HG03432 (cell line): ENCODE measurements around the gene NTRK2.

Experiments
- ATAC-seq: cut with Tn5 transposase; IDR thresholded peaks from one replicate; pipeline ENCODE4 v1.9.1; 2021; ENCODE audit warnings: mild to moderate bottlenecking, moderate library complexity; ENCODE audit not compliant: unreplicated experiment

NTRK2 gene

DNA sequence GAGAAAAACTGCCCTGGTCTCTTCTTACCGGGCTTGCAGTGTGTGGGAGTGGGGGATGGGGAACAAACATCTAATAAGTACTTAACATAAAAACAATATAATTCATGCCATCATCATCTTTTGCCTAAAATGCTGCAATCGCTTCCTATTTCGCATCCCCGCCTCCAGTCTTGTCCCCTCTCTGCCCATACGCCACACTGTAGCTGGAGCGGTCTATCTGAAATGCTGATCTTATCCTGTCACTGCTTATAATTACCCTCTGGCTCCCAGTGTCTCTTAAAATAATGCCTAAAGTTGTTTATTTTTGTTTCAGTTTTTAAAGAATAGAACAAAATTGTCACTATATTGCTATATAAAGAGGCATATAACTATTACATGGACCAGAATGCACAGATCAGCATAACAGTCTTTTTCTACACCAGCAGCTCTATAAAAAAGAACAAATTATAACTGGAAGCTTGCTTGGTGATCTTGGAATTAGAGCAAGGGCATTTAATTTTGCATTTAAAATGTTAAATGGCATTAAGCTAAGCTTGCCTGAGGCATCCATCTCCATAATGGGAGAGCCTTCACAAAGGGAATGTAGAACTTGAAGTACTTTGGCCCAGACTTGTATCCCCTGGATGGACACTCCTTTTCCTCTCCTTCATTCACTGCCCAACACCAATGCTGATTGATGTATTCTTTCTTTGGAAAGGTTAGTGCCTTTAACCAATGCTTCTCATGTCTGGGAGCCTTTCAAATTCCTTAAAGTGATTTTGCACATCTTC is 12.2 kb downstream of the NTRK2 start:
- no peak for ATAC-seq

DNA sequence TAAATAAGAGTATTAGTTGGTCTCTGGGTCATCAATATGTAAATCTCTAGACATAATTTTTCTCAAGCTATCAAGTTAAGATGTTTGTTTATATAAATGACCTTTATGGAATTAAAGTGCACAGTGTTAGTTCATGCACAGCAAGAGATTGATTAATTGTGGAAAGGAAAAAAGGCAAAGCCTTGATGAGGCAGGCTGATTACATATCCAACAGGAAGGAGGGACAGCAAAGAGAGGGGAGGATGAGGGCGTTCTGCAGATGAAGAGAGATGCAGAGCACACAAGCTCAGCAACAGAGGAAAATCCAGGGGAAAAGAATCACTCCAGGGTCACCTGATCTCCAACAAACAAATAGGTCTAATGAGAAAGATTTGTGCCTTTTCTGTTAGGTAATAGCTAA is 16.5 kb downstream of the NTRK2 start:
- no peak for ATAC-seq

DNA sequence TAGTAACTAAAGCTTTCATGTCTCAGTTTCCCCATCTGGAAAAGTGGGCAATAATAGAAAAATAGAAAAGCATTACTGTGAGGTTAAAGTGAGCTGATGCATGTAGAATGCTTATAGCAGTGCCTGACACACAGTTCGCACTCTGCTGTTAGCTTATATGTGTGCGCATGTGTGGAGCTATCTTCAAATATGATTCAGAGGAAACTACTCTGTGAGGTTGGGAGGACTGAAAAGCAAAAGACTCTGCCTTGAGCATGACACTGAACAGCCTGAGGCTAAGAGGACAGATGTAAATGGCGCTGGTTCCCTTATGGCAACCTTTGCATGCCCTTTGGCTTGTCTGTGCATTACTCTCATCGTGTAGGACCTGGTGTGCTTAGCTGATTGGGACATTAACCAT is 19.4 kb downstream of the NTRK2 start:
- no peak for ATAC-seq

DNA sequence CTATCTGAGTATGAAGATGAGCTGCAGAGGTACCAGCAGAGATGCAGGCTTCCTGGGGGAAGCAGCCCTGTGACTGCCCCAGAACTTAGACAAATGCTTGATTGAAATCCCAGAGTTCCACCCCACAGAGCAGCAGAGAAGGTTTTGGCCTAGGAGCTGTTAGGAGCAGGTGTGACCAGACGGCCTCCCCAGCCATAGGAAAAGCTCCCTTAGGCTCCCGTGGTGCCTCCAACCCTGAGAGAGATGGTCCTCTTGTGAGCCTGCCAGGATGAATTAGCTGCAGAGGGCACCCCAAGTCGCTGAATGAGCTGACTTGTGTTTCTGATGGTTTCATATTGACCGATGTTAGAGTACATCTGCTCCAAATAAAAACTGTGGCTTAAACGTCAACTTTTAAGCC is 22.1 kb downstream of the NTRK2 start:
- no peak for ATAC-seq

DNA sequence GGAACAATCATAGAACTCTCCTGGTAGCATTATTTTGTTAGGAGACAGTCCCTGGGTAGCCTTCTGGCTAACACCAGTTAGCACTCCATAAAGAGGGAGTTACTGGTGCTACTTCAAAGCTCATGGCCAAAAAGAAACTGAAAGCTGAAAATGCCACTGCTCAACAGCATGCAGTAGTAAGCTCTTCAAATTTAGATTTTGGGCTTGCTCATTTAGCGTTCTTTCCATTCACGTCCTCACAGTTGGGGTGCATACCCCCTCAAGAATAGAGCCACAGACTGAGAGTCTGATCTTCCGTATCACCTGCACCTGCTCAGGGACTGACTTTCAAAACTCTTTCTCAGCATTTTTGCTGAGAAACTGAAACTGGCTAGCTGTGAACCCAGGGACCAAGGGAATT is 24.7 kb downstream of the NTRK2 start:
- peak; percentile 84 for ATAC-seq

DNA sequence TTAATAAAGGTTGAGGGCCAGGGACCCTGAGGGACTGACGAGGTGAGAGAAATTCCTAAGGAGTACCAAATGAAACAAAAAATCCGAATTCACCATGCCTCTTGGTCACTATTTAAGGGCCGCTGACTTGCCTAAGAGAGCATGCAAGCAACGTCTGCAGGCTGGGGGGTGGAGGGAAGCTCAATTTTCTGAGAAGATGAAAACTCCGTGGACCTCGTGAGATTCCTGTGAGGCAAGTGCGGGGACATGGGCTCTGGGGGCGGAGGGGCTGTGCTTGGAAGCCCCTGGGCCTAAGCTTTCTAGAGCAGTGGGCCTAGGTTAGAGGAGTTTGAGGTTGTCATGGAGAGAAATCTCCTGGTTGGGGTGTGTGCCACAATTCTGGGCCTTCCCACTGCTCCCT is 27.5 kb downstream of the NTRK2 start:
- ATAC-seq, result no peak

DNA sequence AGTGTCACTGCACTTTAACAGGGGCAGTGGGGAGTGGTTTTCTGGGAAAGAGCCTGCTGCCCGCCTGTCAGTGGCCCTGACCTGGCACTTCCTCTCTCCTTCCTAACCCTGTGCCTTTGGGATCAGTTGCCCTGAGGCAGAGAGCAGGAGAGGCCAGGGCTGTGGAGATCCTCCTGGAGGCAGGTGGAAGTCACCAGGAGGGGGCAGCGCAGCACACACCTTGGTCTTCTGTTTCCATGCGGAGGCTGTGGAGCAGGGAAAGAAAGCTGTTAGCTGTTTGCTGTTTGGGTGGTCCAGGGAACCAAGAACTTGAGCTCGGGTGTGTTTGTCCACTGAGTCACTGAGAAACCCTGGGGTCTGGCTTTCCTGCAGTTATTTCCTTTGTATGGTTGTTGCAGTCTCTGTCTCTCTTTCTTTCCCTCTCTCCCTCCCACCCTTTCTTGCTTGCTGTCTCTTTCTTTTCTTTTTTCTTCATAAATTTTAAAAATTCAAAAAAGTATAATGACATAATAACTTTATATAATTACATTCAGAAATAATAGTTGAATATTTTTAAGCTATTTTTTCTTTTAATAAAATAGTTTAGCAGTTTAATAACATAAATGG is 28.1 kb downstream of the NTRK2 start:
- ATAC-seq, result peak; percentile 39

DNA sequence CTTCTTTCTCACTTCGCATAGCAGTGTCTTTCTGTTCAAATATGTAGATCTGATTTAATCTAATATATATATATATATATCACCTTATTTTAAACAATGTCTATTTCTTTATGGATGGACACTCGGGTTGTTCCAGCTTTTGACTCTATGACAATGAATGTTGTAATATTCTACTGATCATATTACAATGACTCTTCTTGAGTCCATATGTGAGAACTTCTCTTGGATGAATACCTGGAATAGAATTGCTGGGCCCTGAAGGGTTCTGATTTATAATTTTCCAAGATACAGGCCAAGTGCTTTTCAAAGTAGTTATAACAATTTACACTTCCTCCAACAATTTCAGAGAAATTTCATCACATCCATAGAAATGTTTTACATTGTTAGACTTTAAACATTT is 28.8 kb downstream of the NTRK2 start:
- no peak for ATAC-seq

DNA sequence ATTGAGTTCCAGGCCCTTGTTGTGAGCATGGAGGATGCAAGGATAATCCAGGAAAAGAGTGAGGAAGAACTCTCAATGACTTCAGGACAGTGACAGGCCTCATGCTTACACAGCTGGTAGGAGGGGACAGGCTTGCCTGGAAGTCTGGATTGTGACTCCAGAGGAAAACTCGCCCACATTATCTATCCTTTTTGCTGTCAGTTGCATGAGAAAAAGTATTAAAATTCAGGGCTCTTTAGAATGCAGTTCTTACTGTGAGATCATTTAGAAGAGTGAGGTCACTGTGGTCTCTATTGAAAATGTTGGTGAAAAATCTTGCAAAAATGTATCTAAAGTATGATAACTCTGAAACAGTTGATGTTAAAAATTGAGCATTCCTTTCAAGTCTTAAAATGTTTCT is 30.5 kb downstream of the NTRK2 start:
- ATAC-seq, result no peak

DNA sequence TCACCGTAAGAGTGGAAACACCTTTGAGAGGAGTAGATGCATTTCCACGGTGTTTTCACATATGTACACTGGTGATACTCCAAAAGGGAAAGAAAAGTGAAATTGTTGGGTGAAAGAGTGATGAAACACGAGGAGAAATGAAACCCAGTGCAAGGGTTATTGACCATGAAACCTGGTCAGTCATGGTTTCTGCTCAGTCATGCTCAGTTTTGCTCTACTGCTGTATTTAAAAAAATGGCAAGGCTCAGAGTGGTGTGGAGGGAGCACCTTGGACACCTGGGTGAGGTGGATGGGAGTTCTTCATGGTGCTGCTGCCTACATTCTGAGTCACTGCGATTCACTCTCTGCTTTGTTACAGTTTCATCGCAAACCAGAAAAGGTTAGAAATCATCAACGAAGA is 32.3 kb downstream of the NTRK2 start:
- peak; percentile 84 for ATAC-seq

DNA sequence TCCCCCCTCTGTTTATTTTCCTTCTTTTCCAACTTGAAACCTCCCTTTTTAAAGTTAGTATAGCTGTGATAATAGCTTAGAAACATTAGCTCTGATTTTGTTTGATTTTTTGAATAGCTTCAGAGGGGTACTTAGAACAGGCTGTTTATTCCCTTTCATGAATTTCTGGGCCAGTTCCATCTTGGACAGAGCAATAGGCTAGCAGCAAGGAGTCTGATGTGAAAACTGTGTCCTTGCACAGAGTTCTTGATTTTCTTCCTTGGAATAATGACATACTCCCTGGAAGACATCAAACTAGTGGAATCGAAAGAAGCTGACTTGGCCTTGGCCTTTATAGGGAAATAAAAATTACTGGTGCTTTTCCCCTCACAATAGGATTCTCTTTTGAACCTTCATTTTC is 32.9 kb downstream of the NTRK2 start:
- ATAC-seq, result no peak

DNA sequence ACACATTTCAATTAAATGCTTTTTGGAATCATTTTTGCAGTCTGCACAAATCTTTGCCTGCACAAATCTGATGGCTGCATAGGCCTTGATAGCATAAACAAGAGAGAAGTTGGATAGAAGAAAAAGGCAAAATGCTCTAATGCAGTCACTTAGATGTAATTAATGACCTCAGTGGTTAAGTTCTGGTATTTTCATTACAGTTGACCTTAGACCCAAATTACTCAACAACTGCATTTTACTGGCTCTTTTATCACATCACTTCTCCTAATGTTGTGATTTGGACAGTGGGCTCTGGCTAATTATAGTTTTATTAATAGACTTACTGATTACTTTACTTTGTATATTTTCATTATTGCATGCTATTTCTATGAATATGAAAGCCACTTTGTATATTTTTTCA is 34.3 kb downstream of the NTRK2 start:
- no peak for ATAC-seq

DNA sequence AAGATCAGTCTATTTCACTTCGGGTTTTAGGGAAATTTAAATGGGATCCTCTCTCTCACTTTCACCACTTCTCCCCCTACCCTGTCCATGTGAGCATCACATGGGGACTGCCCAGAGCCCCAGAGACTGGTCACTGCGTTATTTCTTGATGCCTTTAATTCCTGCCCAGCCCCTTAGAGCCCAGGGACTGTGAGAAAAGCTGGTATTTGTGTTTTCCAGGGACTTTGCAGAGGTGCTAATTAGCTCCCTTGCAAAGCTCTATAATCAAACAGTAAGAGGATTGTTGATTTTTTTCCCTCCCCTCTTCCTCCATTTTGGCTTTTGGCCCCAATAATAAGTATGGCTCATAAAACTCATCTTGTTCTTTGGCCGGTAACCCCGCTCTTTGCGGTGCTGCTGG is 35.6 kb downstream of the NTRK2 start:
- no peak for ATAC-seq

DNA sequence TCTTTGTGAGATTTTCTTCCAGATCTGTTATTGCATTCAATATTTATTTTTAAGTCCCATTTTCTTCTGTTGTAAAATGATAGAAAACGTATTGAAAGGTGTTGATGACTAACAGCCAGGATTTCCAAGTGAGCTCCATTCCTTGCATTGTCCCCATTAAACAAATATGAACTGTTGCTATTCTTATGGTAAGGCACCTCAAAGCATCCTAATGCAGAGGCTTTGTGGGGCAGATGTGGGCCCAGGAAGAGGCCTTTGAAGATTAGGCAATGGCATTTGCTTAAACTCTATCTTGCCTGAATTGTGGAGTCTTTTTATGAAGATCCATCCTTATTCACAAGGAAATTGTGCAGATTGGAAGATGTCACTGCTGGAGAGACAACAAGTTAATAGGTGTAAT is 38.9 kb downstream of the NTRK2 start:
- no peak for ATAC-seq

DNA sequence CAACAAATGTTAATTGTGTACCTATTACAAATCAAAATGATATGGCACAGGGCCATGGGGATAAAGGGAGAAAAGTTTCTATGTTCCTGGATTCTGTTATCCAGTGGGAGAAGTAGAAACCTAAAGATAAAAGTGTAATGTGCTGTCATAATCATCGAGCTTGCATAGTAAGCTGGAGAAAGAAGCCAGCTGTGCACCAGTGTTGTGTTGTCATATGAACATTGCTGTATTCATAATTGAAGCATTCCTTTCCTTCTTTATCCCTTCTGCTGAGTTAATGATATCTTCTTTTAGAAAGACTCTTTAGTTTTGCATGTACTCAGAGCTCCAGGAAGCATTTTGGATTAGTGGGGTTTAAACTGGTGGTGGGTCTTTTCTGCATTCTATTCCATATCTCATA is 39.5 kb downstream of the NTRK2 start:
- ATAC-seq, result no peak

DNA sequence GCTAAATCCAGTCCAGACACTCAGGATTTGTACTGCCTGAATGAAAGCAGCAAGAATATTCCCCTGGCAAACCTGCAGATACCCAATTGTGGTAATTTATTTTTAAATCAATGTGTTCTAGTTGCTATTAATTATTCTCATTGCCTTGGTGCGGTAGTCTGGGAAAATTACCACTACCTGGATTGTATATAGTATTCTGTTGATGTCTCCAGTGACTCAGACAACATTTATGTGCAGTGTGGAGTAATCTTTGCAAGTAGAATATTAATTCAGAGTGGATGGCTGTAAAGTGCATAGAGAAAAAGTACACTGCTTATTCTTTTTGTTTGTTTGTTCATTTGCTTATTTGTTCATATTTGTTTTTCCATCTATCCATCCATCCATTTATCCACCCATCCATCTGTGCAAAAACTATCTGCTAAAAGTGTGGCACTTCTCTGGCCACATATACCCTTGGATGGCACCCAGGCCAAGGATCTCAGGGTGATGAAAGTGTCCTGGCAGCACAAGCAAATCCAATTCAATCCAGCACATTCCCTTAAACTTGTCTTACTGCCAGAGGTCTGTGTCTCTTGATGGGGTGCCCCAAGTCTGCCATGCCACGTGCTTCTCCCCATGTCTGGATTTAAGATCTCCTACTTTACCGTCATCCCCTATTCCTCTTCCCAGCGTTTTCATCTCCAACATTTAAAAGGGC is 41.3 kb downstream of the NTRK2 start:
- no peak for ATAC-seq

DNA sequence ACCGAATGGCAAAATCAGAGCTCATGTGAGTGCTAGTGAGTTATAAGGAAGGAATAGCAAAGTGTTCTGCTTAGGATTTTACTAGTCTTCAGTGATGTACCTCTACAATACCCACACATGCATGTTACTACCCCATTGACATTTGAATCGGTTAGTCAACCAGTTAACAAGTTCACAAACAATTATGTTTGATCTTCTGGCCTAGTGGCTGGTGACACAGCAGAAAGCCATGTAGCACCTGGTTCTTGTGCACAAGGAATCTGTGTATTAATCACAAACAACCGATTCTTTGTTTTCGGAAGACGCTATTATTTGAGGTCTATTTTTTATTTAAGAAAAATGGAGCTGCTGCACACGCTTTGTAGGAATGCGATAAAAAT is 41.9 kb downstream of the NTRK2 start:
- ATAC-seq, result no peak

DNA sequence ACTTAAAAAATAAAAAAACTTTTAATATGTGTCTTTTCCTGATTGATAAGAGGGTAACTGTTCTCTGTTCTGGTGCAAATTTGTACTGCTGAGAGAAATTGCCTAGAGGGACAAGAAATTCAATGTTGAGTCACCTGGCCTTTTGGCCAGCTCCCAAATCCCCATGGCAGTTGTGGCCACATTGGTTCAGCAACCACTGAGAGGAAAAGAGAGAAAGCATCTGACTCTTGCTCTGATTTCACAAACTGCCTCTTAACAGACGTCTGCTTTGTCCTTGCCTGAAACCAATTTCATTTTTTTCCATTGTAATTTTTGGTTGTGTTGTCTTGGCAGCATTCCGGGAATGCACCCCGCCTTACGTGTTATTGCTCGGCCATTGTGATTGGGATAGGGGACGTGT is 42.4 kb downstream of the NTRK2 start:
- ATAC-seq, result no peak

DNA sequence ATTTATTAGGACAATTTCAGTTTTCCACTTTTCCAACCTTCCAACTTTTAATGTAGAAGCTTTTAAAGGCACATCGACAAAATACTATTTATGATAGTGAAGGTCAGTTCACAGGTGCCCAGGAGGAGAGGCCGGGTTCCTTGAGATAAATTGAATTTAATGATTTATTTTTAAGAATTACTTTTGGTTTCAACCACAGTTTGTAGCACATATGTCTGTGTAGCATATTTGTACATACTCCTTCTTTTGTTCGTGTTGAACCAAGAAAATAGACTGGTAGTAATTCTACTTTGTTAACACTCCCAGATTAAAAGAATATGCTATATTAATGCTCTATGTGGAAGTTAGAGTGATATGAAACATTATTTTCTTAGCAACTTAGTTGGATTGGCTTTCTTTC is 46.7 kb downstream of the NTRK2 start:
- no peak for ATAC-seq

DNA sequence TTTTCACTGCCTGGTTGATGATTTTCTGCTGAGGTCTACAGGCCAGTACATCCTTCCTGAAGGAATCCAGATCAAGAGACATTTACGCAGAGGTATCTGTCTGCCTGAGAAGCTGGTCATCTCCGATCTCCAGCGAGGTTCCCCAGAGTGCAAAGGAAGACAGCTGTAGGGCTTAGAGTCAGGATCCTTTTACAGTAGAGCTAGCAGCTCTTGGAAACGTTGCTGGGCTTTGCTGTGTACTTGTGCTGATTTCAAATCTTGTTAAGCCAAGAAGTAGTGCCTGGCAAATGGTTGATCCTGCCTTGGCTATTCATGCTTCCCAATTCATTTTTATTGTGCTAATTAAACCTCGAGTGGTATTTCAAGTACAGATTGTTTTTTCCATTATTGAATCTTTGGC is 48.9 kb downstream of the NTRK2 start:
- no peak for ATAC-seq

DNA sequence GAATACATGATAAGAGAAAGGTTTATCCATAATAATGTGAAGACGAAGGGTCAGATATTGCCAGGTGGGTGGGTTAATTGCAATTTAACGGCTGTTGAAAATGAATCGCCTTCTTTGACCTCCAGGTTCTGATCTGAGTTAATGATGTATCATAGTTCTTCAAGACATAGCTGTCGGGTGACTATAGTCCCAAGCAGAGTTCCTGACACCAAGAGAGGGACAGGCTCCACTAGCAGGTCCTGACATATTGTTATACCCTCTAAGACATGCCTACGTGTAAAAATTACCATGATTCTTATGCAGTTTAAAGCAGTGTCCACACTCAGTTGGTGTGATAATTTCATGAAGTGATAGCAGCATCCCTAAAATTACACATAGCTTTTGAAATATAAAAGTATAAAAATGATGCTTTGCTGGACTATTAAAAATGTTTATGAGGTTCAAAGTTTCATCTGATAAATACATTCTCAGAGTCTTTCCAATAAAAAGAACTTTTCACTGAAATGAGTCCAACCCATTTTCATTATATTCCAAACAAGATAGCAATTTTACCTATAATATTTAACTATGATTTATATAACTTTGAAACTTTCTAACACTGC is 53.0 kb downstream of the NTRK2 start:
- no peak for ATAC-seq

DNA sequence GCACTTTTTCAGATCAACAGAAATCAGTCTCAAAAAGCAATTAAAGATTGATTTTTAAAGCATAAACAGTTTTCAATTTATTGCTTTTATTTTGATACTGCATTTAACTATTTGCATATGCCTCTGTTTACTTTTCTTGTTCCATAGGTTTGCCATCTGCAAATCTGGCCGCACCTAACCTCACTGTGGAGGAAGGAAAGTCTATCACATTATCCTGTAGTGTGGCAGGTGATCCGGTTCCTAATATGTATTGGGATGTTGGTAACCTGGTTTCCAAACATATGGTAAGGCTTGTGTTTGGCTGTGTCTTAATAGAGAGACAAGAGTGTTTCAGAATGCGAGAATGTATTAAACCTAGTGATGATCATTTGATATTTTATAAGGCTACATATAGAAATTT is 53.9 kb downstream of the NTRK2 start:
- ATAC-seq, result no peak
